K562 (cell line): ENCODE measurements around the gene CLIC5.

Experiments used
- CTCF ChIP-seq, 3 experiments: IDR thresholded peaks in 2 of 3; conservative IDR thresholded peaks in 1 of 3; 2 replicates each; pipeline ENCODE4 v1.5.1; 2011 to 2012; ENCODE audit warnings: low read length in 3 of 3, mild to moderate bottlenecking in 3 of 3, control low read depth in 2 of 3, improper control_type of control experiment in 1 of 3, inconsistent platforms in 1 of 3, low read depth in 1 of 3, mixed read lengths in 1 of 3, moderate library complexity in 1 of 3; ENCODE audit not compliant: insufficient read depth in 2 of 3
- EP300 ChIP-seq: IDR thresholded peaks from 2 replicates; pipeline ENCODE4 v1.6.1; 2012; ENCODE audit warnings: low read length, improper control_type of control experiment
- ZNF785 ChIP-seq: fragments of 250-450 bp; sonication (Bioruptor Pico); IDR thresholded peaks from 2 replicates; pipeline ENCODE4 v1.4.0; 2020; ENCODE audit warnings: mild to moderate bottlenecking

DNA sequence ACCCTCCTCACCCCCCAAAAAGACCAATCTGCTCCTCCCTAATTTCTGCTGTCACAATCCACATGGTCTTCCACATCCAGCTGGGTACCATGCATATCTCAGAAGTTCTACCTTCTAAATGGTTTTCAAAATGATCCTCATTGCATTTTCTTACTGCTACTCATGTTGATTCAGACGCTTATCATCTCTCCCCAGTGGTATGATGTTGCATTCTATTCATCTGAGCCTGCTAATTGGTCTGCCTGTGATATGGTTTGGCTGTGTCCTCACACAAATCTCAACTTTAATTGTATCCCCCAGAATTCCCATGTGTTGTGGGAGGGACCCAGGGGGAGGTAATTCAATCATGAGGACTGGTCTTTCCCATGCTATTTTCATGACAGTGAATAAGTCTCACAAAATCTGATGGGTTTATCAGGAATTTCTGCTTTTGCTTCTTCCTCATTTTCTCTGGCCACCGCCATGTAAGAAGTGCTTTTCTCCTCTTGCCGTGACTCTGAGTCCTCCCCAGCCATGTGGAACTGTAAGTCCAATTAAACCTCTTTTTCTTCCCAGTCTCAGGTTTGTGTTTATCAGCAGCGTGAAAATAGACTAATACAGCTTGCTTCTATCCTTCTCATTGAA is 41.4 kb upstream of the CLIC5 start:
- TF ChIP-seq ZNF785 (CRISPR knock-in tag) (no peak), EP300 (no peak), CTCF (IDR thresholded peaks at IDR 0.05 in 2 of 3, conservative IDR thresholded peaks at IDR 0.05 in 1 of 3; ENCODE audit: insufficient read depth in 2 of 3, low read depth in 1 of 3, low read length in 3 of 3) (no peak)
